Esophagus squamous epithelium (tissue), 4 donors: Measurements from ENCODE around the gene FCHSD2.

ENCODE experiments used
- POLR2A ChIP-seq, 4 donors: fragments of 450-650 bp; IDR thresholded peaks; one replicate each; pipeline ENCODE4 v1.6.1; 2017; ENCODE audit warnings: antibody characterized with exemption in 4 of 4, mild to moderate bottlenecking in 4 of 4, moderate library complexity in 3 of 4
- TF ChIP-seq, protein P1 (sequence below), 6 experiments: fragments of 450-650 bp in 4 of 6; fragments of 200-600 bp in 2 of 6; sonication (generic) in 2 of 6; IDR thresholded peaks; one replicate each; pipeline ENCODE4 v1.5.1; 2016 to 2019; ENCODE audit warnings: antibody characterized with exemption in 6 of 6, mild to moderate bottlenecking in 4 of 6, moderate library complexity in 4 of 6

DNA sequence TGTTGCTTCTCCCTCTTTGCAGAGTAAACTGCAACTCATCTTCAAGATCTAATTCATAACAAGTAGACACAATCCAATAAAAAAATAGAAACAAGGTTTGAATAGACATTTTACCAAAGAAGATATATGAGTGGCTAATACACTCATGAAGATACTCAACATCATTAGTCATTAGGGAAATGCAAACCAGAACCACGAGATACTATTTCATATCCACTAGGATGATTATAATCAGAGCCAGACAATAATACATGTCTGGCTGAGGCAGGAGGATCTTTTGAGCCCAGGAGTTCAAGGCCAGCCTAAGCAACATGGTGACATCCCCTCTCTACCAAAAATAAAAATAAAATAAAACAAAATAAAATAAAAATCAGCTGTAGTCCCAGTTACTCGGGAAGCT lies 242.9 kb downstream of the FCHSD2 start:
- TF ChIP-seq, protein P1, sequence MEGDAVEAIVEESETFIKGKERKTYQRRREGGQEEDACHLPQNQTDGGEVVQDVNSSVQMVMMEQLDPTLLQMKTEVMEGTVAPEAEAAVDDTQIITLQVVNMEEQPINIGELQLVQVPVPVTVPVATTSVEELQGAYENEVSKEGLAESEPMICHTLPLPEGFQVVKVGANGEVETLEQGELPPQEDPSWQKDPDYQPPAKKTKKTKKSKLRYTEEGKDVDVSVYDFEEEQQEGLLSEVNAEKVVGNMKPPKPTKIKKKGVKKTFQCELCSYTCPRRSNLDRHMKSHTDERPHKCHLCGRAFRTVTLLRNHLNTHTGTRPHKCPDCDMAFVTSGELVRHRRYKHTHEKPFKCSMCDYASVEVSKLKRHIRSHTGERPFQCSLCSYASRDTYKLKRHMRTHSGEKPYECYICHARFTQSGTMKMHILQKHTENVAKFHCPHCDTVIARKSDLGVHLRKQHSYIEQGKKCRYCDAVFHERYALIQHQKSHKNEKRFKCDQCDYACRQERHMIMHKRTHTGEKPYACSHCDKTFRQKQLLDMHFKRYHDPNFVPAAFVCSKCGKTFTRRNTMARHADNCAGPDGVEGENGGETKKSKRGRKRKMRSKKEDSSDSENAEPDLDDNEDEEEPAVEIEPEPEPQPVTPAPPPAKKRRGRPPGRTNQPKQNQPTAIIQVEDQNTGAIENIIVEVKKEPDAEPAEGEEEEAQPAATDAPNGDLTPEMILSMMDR (IDR thresholded peaks at IDR 0.05) = no peak
- no peak for TF ChIP-seq POLR2A (IDR thresholded peaks at IDR 0.05)
